T-cell (primary cell): ENCODE measurements around the gene CD226. TPM values are rescaled to one million over a fixed set of nuclear protein-coding genes. Genes with fewer than 3 reads are reported as not detected.
A peak's percentile ranks its signal among the peaks of the same experiment; 100 is the strongest.

Experiments used
- ATAC-seq, 4 experiments: fragments of 200-7000 bp in 3 of 4; fragments of 150-1000 bp in 1 of 4; cut with Tn5 transposase; replicated peaks in 1 of 4; 1 replicate in 3 of 4; 2 replicates in 1 of 4; pipeline ENCODE4 v1.10.0; 2021; ENCODE audit warnings: moderate library complexity in 3 of 4, mild to moderate bottlenecking in 2 of 4, moderate number of reproducible peaks in 1 of 4
- CTCF ChIA-PET, 2 donors: fragments of 300-600 bp; sonication (Branson Sonifier 250); formaldehyde crosslinking; loops; one replicate each; lab custom pipeline; 2022; ENCODE audit warnings: antibody characterized with exemption in 2 of 2; lab: Charles Lee
- POLR2A ChIA-PET, 2 donors: fragments of 300-600 bp; sonication (Branson Sonifier 250); formaldehyde crosslinking; loops; one replicate each; lab custom pipeline; 2022; ENCODE audit warnings: antibody characterized with exemption in 2 of 2; lab: Charles Lee
- DNase-seq, 35 experiments: peaks; one replicate each; pipeline versions ENCODE4 v3.0.0 to v3.0.0-alpha.2; 2013 to 2023
- H3K27ac ChIP-seq: one replicate; pipeline ENCODE4 v1.5.1; 2013; ENCODE audit warnings: low read length
- H3K27me3 ChIP-seq, 2 experiments: replicated peaks in 1 of 2; 1 replicate in 1 of 2; 2 replicates in 1 of 2; pipeline versions ENCODE4 v1.6.1 to v1.7.0; 2013; ENCODE audit warnings: low read length in 1 of 2, mixed read lengths in 1 of 2; ENCODE audit not compliant: control insufficient read depth in 2 of 2, insufficient read depth in 2 of 2; ENCODE audit errors: extremely low read depth in 1 of 2
- H3K36me3 ChIP-seq, 2 donors: 1 replicate in 1 of 2; 2 replicates in 1 of 2; pipeline versions ENCODE4 v1.6.1 to v1.7.0; 2013; ENCODE audit warnings: low read length in 1 of 2; ENCODE audit not compliant: control insufficient read depth in 2 of 2, insufficient read depth in 1 of 2; ENCODE audit errors: extremely low read depth in 1 of 2
- H3K4me1 ChIP-seq, 2 experiments: 1 replicate in 1 of 2; 2 replicates in 1 of 2; pipeline versions ENCODE4 v1.6.1 to v1.7.0; 2013; ENCODE audit warnings: low read length in 2 of 2, mixed read lengths in 1 of 2; ENCODE audit not compliant: insufficient read depth in 2 of 2, control insufficient read depth in 1 of 2; ENCODE audit errors: extremely low read depth in 1 of 2
- H3K4me3 ChIP-seq, 2 donors: 1 replicate in 1 of 2; 2 replicates in 1 of 2; pipeline versions ENCODE4 v1.5.1 to v1.7.0; 2013; ENCODE audit warnings: mild to moderate bottlenecking in 2 of 2, low read length in 1 of 2, moderate library complexity in 1 of 2; ENCODE audit not compliant: control insufficient read depth in 1 of 2; ENCODE audit errors: extremely low read depth in 1 of 2
- H3K9me3 ChIP-seq: 2 replicates; pipeline ENCODE4 v1.7.0; 2013
- H3K27ac Mint-ChIP-seq, 2 donors: one replicate each; pipeline ENCODE4 v1.8.0; 2020 to 2021; ENCODE audit warnings: mild to moderate bottlenecking in 2 of 2, mixed read lengths in 2 of 2
- H3K27me3 Mint-ChIP-seq, 2 donors: one replicate each; pipeline ENCODE4 v1.8.0; 2021 to 2022; ENCODE audit warnings: mixed read lengths in 2 of 2
- H3K36me3 Mint-ChIP-seq: one replicate; pipeline ENCODE4 v1.8.0; 2021; ENCODE audit warnings: mixed read lengths
- H3K4me1 Mint-ChIP-seq, 3 donors: one replicate each; pipeline ENCODE4 v1.8.0; 2020 to 2022; ENCODE audit warnings: mixed read lengths in 3 of 3, mild to moderate bottlenecking in 1 of 3
- H3K4me3 Mint-ChIP-seq, 3 donors: one replicate each; pipeline ENCODE4 v1.8.0; 2020 to 2022; ENCODE audit warnings: mild to moderate bottlenecking in 3 of 3, mixed read lengths in 3 of 3, moderate library complexity in 3 of 3
- H3K9me3 Mint-ChIP-seq, 3 donors: one replicate each; pipeline ENCODE4 v1.8.0; 2020 to 2022; ENCODE audit warnings: mixed read lengths in 3 of 3
- WGBS: methylation state at CpG from one replicate; pipeline ENCODE4 v1.1.5; 2013; ENCODE audit warnings: missing lambda C conversion rate; ENCODE audit not compliant: insufficient coverage; 5-methylcytosine and 5-hydroxymethylcytosine counted together
- total RNA-seq, 35 experiments: library from RNA in 6 of 35; stranded (reverse) in 6 of 35; fragments of 120-200 nt in 1 of 35; gene quantifications; one replicate each; pipeline versions ENCODE4 v1.2.1 to v1.2.4 and lab custom pipeline; 2013 to 2026

Gene CD226
- total RNA-seq, 5 donors from 2014 or later (not counting 1 experiment from before 2014, with no cell fraction given) = 32.2 to 87.1 (median 57.4) TPM

GRCh38 chr18:69961718-69962117 is 14.0 kb upstream of the CD226 start:
- Mint-ChIP-seq H3K27me3 (no peaks in the 10 kb centered on the region), H3K36me3 (peaks cover 4% of the 10 kb centered on the region), H3K4me1 (peaks cover 0 to 12% (median 4%) of the 10 kb centered on the region in 3 donors), H3K4me3 (no peak overlapping the region), H3K27ac (no peak overlapping the region), H3K9me3 (no peaks in the 10 kb centered on the region)
- DNase-seq (no peak), ATAC-seq (no peak)
- ChIA-PET POLR2A (no interaction called here), CTCF (no interaction called here)
- Histone ChIP-seq H3K36me3 (no peaks in the 10 kb centered on the region), H3K9me3 (no peaks in the 10 kb centered on the region), H3K4me3 (no peak overlapping the region), H3K4me1 (peaks cover 18 to 24% of the 10 kb centered on the region in 2 experiments), H3K27me3 (no peaks in the 10 kb centered on the region), H3K27ac (no peak overlapping the region)
- 100% methylated on average over 2 of the region's 3 CpGs for WGBS

GRCh38 chr18:69958422-69958821 is 10.7 kb upstream of the CD226 start:
- Mint-ChIP-seq H3K4me1 (peaks cover 15 to 20% (median 17%) of the 10 kb centered on the region in 3 donors), H3K27ac (no peak overlapping the region), H3K36me3 (peaks cover 6% of the 10 kb centered on the region), H3K4me3 (no peak overlapping the region), H3K27me3 (no peaks in the 10 kb centered on the region), H3K9me3 (no peaks in the 10 kb centered on the region)
- no peak overlapping the region for H3K4me3 ChIP-seq
- ChIA-PET POLR2A (interaction anchor here (0.6 to 1.3 kb wide), 4 partner anchors 10 to 194 kb away, joined by 3 to 5 read pairs (median 3); no protein-coding TSS in a partner anchor), CTCF (interaction anchor here (0.6 to 2.1 kb wide), 9 partner anchors 9 to 108 kb away, joined by 3 to 9 read pairs (median 3); no protein-coding TSS in a partner anchor)
- no peaks in the 10 kb centered on the region for H3K27me3 ChIP-seq
- peaks cover 35 to 36% of the 10 kb centered on the region in 2 experiments for H3K4me1 ChIP-seq
- peak in 1 of 35 experiments; percentile 50 for DNase-seq
- no peaks in the 10 kb centered on the region for H3K36me3 ChIP-seq
- H3K27ac ChIP-seq = peak overlapping the region; percentile 80
- H3K9me3 ChIP-seq = no peaks in the 10 kb centered on the region
- 33% methylated on average over 1 of the region's 5 CpGs for WGBS
- ATAC-seq = no peak

- Histone ChIP-seq H3K9me3 (no peaks in the 10 kb centered on the region), H3K4me1 (peaks cover 36 to 37% of the 10 kb centered on the region in 2 experiments), H3K4me3 (no peak overlapping the region), H3K27me3 (no peaks in the 10 kb centered on the region), H3K36me3 (no peaks in the 10 kb centered on the region), H3K27ac (peak overlapping the region; percentile 80)
- no peak overlapping the region for H3K4me3 Mint-ChIP-seq
- peaks cover 22 to 26% (median 22%) of the 10 kb centered on the region in 3 donors for H3K4me1 Mint-ChIP-seq
- no peaks in the 10 kb centered on the region for H3K27me3 Mint-ChIP-seq
- WGBS = 69% methylated on average over 1 of the region's 3 CpGs
- H3K27ac Mint-ChIP-seq = no peak overlapping the region
- ATAC-seq = no peak
- ChIA-PET POLR2A (no interaction called here), CTCF (no interaction called here)
- no peak for DNase-seq
- peaks cover 3% of the 10 kb centered on the region for H3K36me3 Mint-ChIP-seq
- H3K9me3 Mint-ChIP-seq = no peaks in the 10 kb centered on the region
Observed at GRCh38 chr18:69957747-69958146, 10.1 kb upstream of the CD226 start.

- peak overlapping the region; percentile 52 to 79 for H3K4me3 ChIP-seq
- no peaks in the 10 kb centered on the region for H3K27me3 ChIP-seq
- no peaks in the 10 kb centered on the region for H3K9me3 ChIP-seq
- peaks cover 36 to 37% of the 10 kb centered on the region in 2 experiments for H3K4me1 ChIP-seq
- peak in 4 of 35 experiments; percentile 22 to 41 (median 38) for DNase-seq
- no peaks in the 10 kb centered on the region for H3K36me3 ChIP-seq
- no peaks in the 10 kb centered on the region for H3K27me3 Mint-ChIP-seq
- H3K27ac Mint-ChIP-seq = no peak overlapping the region
- no peaks in the 10 kb centered on the region for H3K9me3 Mint-ChIP-seq
- peak; percentile 49 to 62 (median 52) for ATAC-seq
- peaks cover 24 to 30% (median 29%) of the 10 kb centered on the region in 3 donors for H3K4me1 Mint-ChIP-seq
- H3K36me3 Mint-ChIP-seq = peaks cover 4% of the 10 kb centered on the region
- WGBS = 13% methylated on average over 17 of the region's 20 CpGs
- CTCF ChIA-PET = interaction anchor here (0.6 to 1.5 kb wide), 9 partner anchors 10 to 130 kb away, joined by 3 to 10 read pairs (median 3); no protein-coding TSS in a partner anchor
- H3K27ac ChIP-seq = peak overlapping the region; percentile 80
- no peak overlapping the region for H3K4me3 Mint-ChIP-seq
- POLR2A ChIA-PET = interaction anchor here (0.6 to 1.9 kb wide), 8 partner anchors 10 to 1252 kb away, joined by 3 to 9 read pairs (median 4); partner anchors contain the start of gene CD226 (in 1 of the 2)
Observed at GRCh38 chr18:69956665-69957620, 9.3 kb upstream of the CD226 start.

DNA sequence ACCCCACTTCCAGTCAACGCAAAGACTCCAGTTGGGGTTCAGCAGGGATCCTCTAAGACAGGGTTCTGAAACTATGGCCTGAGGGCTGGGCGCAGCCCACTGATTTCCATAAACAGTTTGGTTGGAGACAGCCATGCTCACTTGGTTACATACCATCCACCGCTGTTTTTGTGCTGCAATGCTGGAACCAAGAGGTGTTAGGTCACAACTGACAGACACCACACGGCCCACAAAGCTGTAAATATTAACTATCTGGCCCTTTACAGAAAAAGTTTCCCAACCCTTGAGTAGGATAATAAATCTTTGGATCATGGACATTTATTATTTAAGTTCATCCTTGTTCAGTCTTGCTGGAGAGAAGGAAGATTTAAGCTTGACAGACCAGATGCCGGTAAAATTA is 8.4 kb upstream of the CD226 start:
- CTCF ChIA-PET = interaction anchor here (0.8 to 1.5 kb wide), 7 partner anchors 10 to 131 kb away, joined by 3 to 10 read pairs (median 3); no protein-coding TSS in a partner anchor
- H3K9me3 Mint-ChIP-seq = no peaks in the 10 kb centered on the region
- peak; percentile 18 to 46 (median 28) for ATAC-seq
- H3K4me3 ChIP-seq = peak overlapping the region; percentile 52 to 79
- H3K27me3 Mint-ChIP-seq = no peaks in the 10 kb centered on the region
- H3K4me1 ChIP-seq = peaks cover 39 to 40% of the 10 kb centered on the region in 2 experiments
- H3K27ac Mint-ChIP-seq = no peak overlapping the region
- no peaks in the 10 kb centered on the region for H3K27me3 ChIP-seq
- H3K36me3 Mint-ChIP-seq = peaks cover 5% of the 10 kb centered on the region
- no peaks in the 10 kb centered on the region for H3K9me3 ChIP-seq
- DNase-seq = peak in 1 of 35 experiments; percentile 39
- WGBS = 49% methylated on average over 3 of the region's 5 CpGs
- H3K4me3 Mint-ChIP-seq = no peak overlapping the region
- H3K27ac ChIP-seq = peak overlapping the region; percentile 80
- POLR2A ChIA-PET = interaction anchor here (0.7 to 1.9 kb wide), 6 partner anchors 9 to 58 kb away, joined by 3 to 9 read pairs (median 4); partner anchors contain the start of gene CD226 (in 1 of the 2)
- H3K4me1 Mint-ChIP-seq = peaks cover 33 to 39% (median 38%) of the 10 kb centered on the region in 3 donors
- H3K36me3 ChIP-seq = no peaks in the 10 kb centered on the region
